GM19238 (cell line): ENCODE measurements around the gene IRF9.

Experiments
- DNase-seq: peaks from one replicate; pipeline ENCODE4 v3.0.0; 2011; ENCODE audit warnings: low spot score; ENCODE audit not compliant: insufficient read length

Gene IRF9

GRCh38 chr14:24177041-24177825, 16.2 kb downstream of the IRF9 start:
- DNase-seq: no peak

- no peak for DNase-seq
These were observed 16.8 kb downstream of the IRF9 start for GRCh38 chr14:24177891-24178290.

GRCh38 chr14:24178399-24179178, 17.5 kb downstream of the IRF9 start:
- DNase-seq: no peak

GRCh38 chr14:24179294-24179960, 18.4 kb downstream of the IRF9 start:
- no peak for DNase-seq

GRCh38 chr14:24179961-24180796, 19.1 kb downstream of the IRF9 start:
- no peak for DNase-seq

- DNase-seq: no peak
These were observed 20.5 kb downstream of the IRF9 start for GRCh38 chr14:24181371-24182077.

- DNase-seq: no peak
These were observed 21.2 kb downstream of the IRF9 start for GRCh38 chr14:24182110-24182882.

GRCh38 chr14:24183014-24183481, 22.0 kb downstream of the IRF9 start:
- DNase-seq: no peak

- no peak for DNase-seq
These were observed 23.3 kb downstream of the IRF9 start for GRCh38 chr14:24184104-24184970.

- no peak for DNase-seq
These were observed 24.0 kb downstream of the IRF9 start for GRCh38 chr14:24185026-24185425.

GRCh38 chr14:24185741-24186140, 24.7 kb downstream of the IRF9 start:
- no peak for DNase-seq

- no peak for DNase-seq
These were observed 25.9 kb downstream of the IRF9 start for GRCh38 chr14:24186831-24187538.

- DNase-seq: no peak
These were observed 26.5 kb downstream of the IRF9 start for GRCh38 chr14:24187539-24187915.

GRCh38 chr14:24188251-24189058, 27.4 kb downstream of the IRF9 start, which contains the start of gene IPO4:
IPO4 (minus strand) TSS chr14:24188816; CDS start chr14:24188787, 29 bp downstream.
- peak; percentile 99 for DNase-seq

- no peak for DNase-seq
These were observed 28.0 kb downstream of the IRF9 start for GRCh38 chr14:24189059-24189375.

GRCh38 chr14:24189460-24189859, 28.4 kb downstream of the IRF9 start:
- DNase-seq: no peak

GRCh38 chr14:24190416-24190815, 29.4 kb downstream of the IRF9 start:
- DNase-seq: no peak
